ENCODE data around the gene SERBP1. TPM values are rescaled to one million over a fixed set of nuclear protein-coding genes. Genes with fewer than 3 reads are reported as not detected.

SERBP1 gene
- total RNA-seq, 1 experiment from 2014 or later: 230 TPM

GRCh38 chr1:67436511-67437055 is 6.4 kb upstream of the SERBP1 start:
- no peak overlapping the region for H3K4me3 ChIP-seq (ENCODE audit: low read depth in 2 of 2, low read length in 2 of 2)
- BruUV-seq (replicated peaks): no TSS peak
- DNase-seq (ENCODE audit: low read depth, low spot score) (no peak), ATAC-seq (no peak)
- in situ Hi-C loops (cut with HindIII; ENCODE audit: low pct_unique_long_range_greater_than_20kb, low sequenced_read_pairs): no loop called here
- H3K27ac ChIP-seq (ENCODE audit: low read length): no peak overlapping the region
- TF ChIP-seq REST (IDR thresholded peaks at IDR 0.05; ENCODE audit: insufficient read depth in 1 of 2, low read depth in 2 of 2, low read length in 1 of 2) (no peak), CTCF (IDR thresholded peaks at IDR 0.05) (no peak), TCF7L2 (IDR thresholded peaks at IDR 0.05; ENCODE audit: low read depth, low read length) (no peak), SIN3A (IDR thresholded peaks at IDR 0.05; ENCODE audit: borderline replicate concordance, insufficient read depth, low read depth, low read length) (no peak), POLR2AphosphoS5 (IDR thresholded peaks at IDR 0.05; ENCODE audit: low read depth, low read length) (no peak)
- intact Hi-C loops (cut with micrococcal nuclease; ENCODE audit: unreplicated experiment): no loop called here
- ChIA-PET POLR2A (no interaction called here), CTCF (interaction anchor here (0.7 kb wide), 1 partner anchor 81 kb away, joined by 5 read pairs; no protein-coding TSS in a partner anchor)
- no peaks in the 10 kb centered on the region for H3K27me3 ChIP-seq (ENCODE audit: control insufficient read depth, insufficient read depth, low read length)
- no peaks in the 10 kb centered on the region for H3K9me3 ChIP-seq (ENCODE audit: control insufficient read depth, insufficient read depth, low read depth, low read length)
- no peaks in the 10 kb centered on the region for H3K36me3 ChIP-seq (ENCODE audit: control insufficient read depth, insufficient read depth, low read length)
- H3K4me1 ChIP-seq (ENCODE audit: control insufficient read depth, insufficient read depth, low read length): peaks cover 7% of the 10 kb centered on the region; the same call in 1 of the 2 replicates

GRCh38 chr1:67434491-67434890 is 4.3 kb upstream of the SERBP1 start:
- POLR2A ChIA-PET: interaction anchor here (0.7 kb wide), 1 partner anchor 23 kb away, joined by 4 read pairs; no protein-coding TSS in a partner anchor
- peaks cover 2% of the 10 kb centered on the region; the same call in 1 of the 2 replicates for H3K36me3 ChIP-seq (ENCODE audit: control insufficient read depth, insufficient read depth, low read length)
- peaks cover 7% of the 10 kb centered on the region; the same call in 1 of the 2 replicates for H3K4me1 ChIP-seq (ENCODE audit: control insufficient read depth, insufficient read depth, low read length)
- in situ Hi-C loops (cut with HindIII; ENCODE audit: low pct_unique_long_range_greater_than_20kb, low sequenced_read_pairs): no loop called here
- no peaks in the 10 kb centered on the region for H3K9me3 ChIP-seq (ENCODE audit: control insufficient read depth, insufficient read depth, low read depth, low read length)
- H3K27ac ChIP-seq (ENCODE audit: low read length): no peak overlapping the region
- DNase-seq (ENCODE audit: low read depth, low spot score) (no peak), ATAC-seq (no peak)
- BruUV-seq (replicated peaks): no TSS peak
- TF ChIP-seq REST (IDR thresholded peaks at IDR 0.05; ENCODE audit: insufficient read depth in 1 of 2, low read depth in 2 of 2, low read length in 1 of 2) (no peak), SIN3A (IDR thresholded peaks at IDR 0.05; ENCODE audit: borderline replicate concordance, insufficient read depth, low read depth, low read length) (no peak), POLR2AphosphoS5 (IDR thresholded peaks at IDR 0.05; ENCODE audit: low read depth, low read length) (no peak), CTCF (IDR thresholded peaks at IDR 0.05) (no peak), TCF7L2 (IDR thresholded peaks at IDR 0.05; ENCODE audit: low read depth, low read length) (no peak)
- H3K4me3 ChIP-seq (ENCODE audit: low read depth in 2 of 2, low read length in 2 of 2): no peak overlapping the region
- CTCF ChIA-PET: no interaction called here
- intact Hi-C loops (cut with micrococcal nuclease; ENCODE audit: unreplicated experiment): loop anchor here (5.0 kb wide), 1 partner anchor 68 kb away; no protein-coding TSS in a partner anchor
- no peaks in the 10 kb centered on the region for H3K27me3 ChIP-seq (ENCODE audit: control insufficient read depth, insufficient read depth, low read length)

Measured in Panc1 (cell line).